Measurements from ENCODE around the gene SFMBT2. TPM values are rescaled to one million over a fixed set of nuclear protein-coding genes. Genes with fewer than 3 reads are reported as not detected.

Gene SFMBT2
- total RNA-seq, 2 experiments from 2014 or later = 63.1 to 63.2 TPM

GRCh38 chr10:7282457-7282856 is 128.4 kb downstream of the SFMBT2 start:
- H3K4me1 Mint-ChIP-seq (ENCODE audit: low read depth) = peaks cover 15% of the 10 kb centered on the region
- H3K9me3 Mint-ChIP-seq (ENCODE audit: insufficient read depth) = no peaks in the 10 kb centered on the region
- CTCF ChIA-PET = interaction anchor here (1.3 kb wide), 1 partner anchor 362 kb away, joined by 3 read pairs; no protein-coding TSS in a partner anchor
- no peak overlapping the region for H3K4me3 Mint-ChIP-seq
- no peaks in the 10 kb centered on the region for H3K27me3 Mint-ChIP-seq (ENCODE audit: low read depth)
- H3K36me3 Mint-ChIP-seq (ENCODE audit: low read depth) = peaks cover 55% of the 10 kb centered on the region
- POLR2A ChIA-PET = no interaction called here
- ATAC-seq (no peak), DNase-seq (no peak)
- H3K27ac Mint-ChIP-seq = no peak overlapping the region

GRCh38 chr10:7281429-7281828 is 129.4 kb downstream of the SFMBT2 start:
- no peaks in the 10 kb centered on the region for H3K27me3 Mint-ChIP-seq (ENCODE audit: low read depth)
- no peak overlapping the region for H3K4me3 Mint-ChIP-seq
- no peak for ATAC-seq
- peaks cover 19% of the 10 kb centered on the region for H3K4me1 Mint-ChIP-seq (ENCODE audit: low read depth)
- peak overlapping the region; percentile 21 for H3K27ac Mint-ChIP-seq
- ChIA-PET CTCF (no interaction called here), POLR2A (no interaction called here)
- H3K9me3 Mint-ChIP-seq (ENCODE audit: insufficient read depth) = no peaks in the 10 kb centered on the region
- H3K36me3 Mint-ChIP-seq (ENCODE audit: low read depth) = peaks cover 61% of the 10 kb centered on the region
- no peak for DNase-seq

GRCh38 chr10:7279303-7279702 is 131.5 kb downstream of the SFMBT2 start:
- H3K9me3 Mint-ChIP-seq (ENCODE audit: insufficient read depth) = no peaks in the 10 kb centered on the region
- ChIA-PET CTCF (no interaction called here), POLR2A (no interaction called here)
- H3K27ac Mint-ChIP-seq = no peak overlapping the region
- no peak overlapping the region for H3K4me3 Mint-ChIP-seq
- no peak for ATAC-seq
- H3K36me3 Mint-ChIP-seq (ENCODE audit: low read depth) = peaks cover 69% of the 10 kb centered on the region
- H3K27me3 Mint-ChIP-seq (ENCODE audit: low read depth) = no peaks in the 10 kb centered on the region
- peaks cover 27% of the 10 kb centered on the region for H3K4me1 Mint-ChIP-seq (ENCODE audit: low read depth)
- no peak for DNase-seq

GRCh38 chr10:7277867-7278266 is 133.0 kb downstream of the SFMBT2 start:
- Mint-ChIP-seq H3K4me3 (no peak overlapping the region), H3K9me3 (ENCODE audit: insufficient read depth) (no peaks in the 10 kb centered on the region), H3K27ac (no peak overlapping the region), H3K4me1 (ENCODE audit: low read depth) (peaks cover 39% of the 10 kb centered on the region), H3K36me3 (ENCODE audit: low read depth) (peaks cover 76% of the 10 kb centered on the region), H3K27me3 (ENCODE audit: low read depth) (no peaks in the 10 kb centered on the region)
- CTCF ChIA-PET = interaction anchor here (1.3 kb wide), 1 partner anchor 139 kb away, joined by 3 read pairs; no protein-coding TSS in a partner anchor
- POLR2A ChIA-PET = no interaction called here
- DNase-seq = no peak
- ATAC-seq = no peak

GRCh38 chr10:7277432-7277831 is 133.4 kb downstream of the SFMBT2 start:
- no peak for DNase-seq
- no peak for ATAC-seq
- no peaks in the 10 kb centered on the region for H3K27me3 Mint-ChIP-seq (ENCODE audit: low read depth)
- H3K27ac Mint-ChIP-seq = no peak overlapping the region
- peaks cover 44% of the 10 kb centered on the region for H3K4me1 Mint-ChIP-seq (ENCODE audit: low read depth)
- CTCF ChIA-PET = interaction anchor here (1.3 kb wide), 1 partner anchor 139 kb away, joined by 3 read pairs; no protein-coding TSS in a partner anchor
- peaks cover 75% of the 10 kb centered on the region for H3K36me3 Mint-ChIP-seq (ENCODE audit: low read depth)
- H3K9me3 Mint-ChIP-seq (ENCODE audit: insufficient read depth) = no peaks in the 10 kb centered on the region
- no peak overlapping the region for H3K4me3 Mint-ChIP-seq
- POLR2A ChIA-PET = no interaction called here

GRCh38 chr10:7275761-7276440 is 134.9 kb downstream of the SFMBT2 start:
- Mint-ChIP-seq H3K27ac (peak overlapping the region; percentile 11), H3K4me1 (ENCODE audit: low read depth) (peaks cover 51% of the 10 kb centered on the region), H3K36me3 (ENCODE audit: low read depth) (peaks cover 74% of the 10 kb centered on the region), H3K9me3 (ENCODE audit: insufficient read depth) (no peaks in the 10 kb centered on the region), H3K27me3 (ENCODE audit: low read depth) (no peaks in the 10 kb centered on the region), H3K4me3 (no peak overlapping the region)
- POLR2A ChIA-PET = no interaction called here
- DNase-seq = no peak
- no peak for ATAC-seq
- CTCF ChIA-PET = no interaction called here

GRCh38 chr10:7274293-7274692 is 136.5 kb downstream of the SFMBT2 start:
- no peak overlapping the region for H3K4me3 Mint-ChIP-seq
- ATAC-seq = no peak
- H3K36me3 Mint-ChIP-seq (ENCODE audit: low read depth) = peaks cover 78% of the 10 kb centered on the region
- peak overlapping the region; percentile 6 for H3K27ac Mint-ChIP-seq
- CTCF ChIA-PET = no interaction called here
- H3K4me1 Mint-ChIP-seq (ENCODE audit: low read depth) = peaks cover 60% of the 10 kb centered on the region
- POLR2A ChIA-PET = no interaction called here
- no peaks in the 10 kb centered on the region for H3K9me3 Mint-ChIP-seq (ENCODE audit: insufficient read depth)
- no peak for DNase-seq
- no peaks in the 10 kb centered on the region for H3K27me3 Mint-ChIP-seq (ENCODE audit: low read depth)

GRCh38 chr10:7272008-7272407 is 138.8 kb downstream of the SFMBT2 start:
- ATAC-seq (peak; percentile 52), DNase-seq (peak; percentile 34)
- Mint-ChIP-seq H3K27me3 (ENCODE audit: low read depth) (no peaks in the 10 kb centered on the region), H3K4me3 (peak overlapping the region; percentile 20), H3K4me1 (ENCODE audit: low read depth) (peaks cover 71% of the 10 kb centered on the region), H3K27ac (peak overlapping the region; percentile 79), H3K36me3 (ENCODE audit: low read depth) (peaks cover 74% of the 10 kb centered on the region), H3K9me3 (ENCODE audit: insufficient read depth) (no peaks in the 10 kb centered on the region)
- POLR2A ChIA-PET = interaction anchor here (1.6 to 2.1 kb wide), 2 partner anchors 8 to 13 kb away, joined by 5 to 6 read pairs; no protein-coding TSS in a partner anchor
- CTCF ChIA-PET = interaction anchor here (0.7 to 1.2 kb wide), 2 partner anchors 13 to 345 kb away, joined by 3 to 4 read pairs; no protein-coding TSS in a partner anchor

GRCh38 chr10:7269988-7270387 is 140.8 kb downstream of the SFMBT2 start:
- ChIA-PET POLR2A (interaction anchor here (1.9 kb wide), 1 partner anchor 11 kb away, joined by 7 read pairs; no protein-coding TSS in a partner anchor), CTCF (interaction anchor here (1.0 to 1.7 kb wide), 4 partner anchors 11 to 139 kb away, joined by 3 to 9 read pairs (median 4); no protein-coding TSS in a partner anchor)
- H3K27ac Mint-ChIP-seq = no peak overlapping the region
- no peaks in the 10 kb centered on the region for H3K27me3 Mint-ChIP-seq (ENCODE audit: low read depth)
- H3K9me3 Mint-ChIP-seq (ENCODE audit: insufficient read depth) = no peaks in the 10 kb centered on the region
- peaks cover 60% of the 10 kb centered on the region for H3K4me1 Mint-ChIP-seq (ENCODE audit: low read depth)
- H3K4me3 Mint-ChIP-seq = no peak overlapping the region
- no peak for DNase-seq
- peaks cover 60% of the 10 kb centered on the region for H3K36me3 Mint-ChIP-seq (ENCODE audit: low read depth)
- ATAC-seq = no peak

- H3K4me3 Mint-ChIP-seq = no peak overlapping the region
- H3K27ac Mint-ChIP-seq = no peak overlapping the region
- ATAC-seq (no peak), DNase-seq (no peak)
- no peaks in the 10 kb centered on the region for H3K9me3 Mint-ChIP-seq (ENCODE audit: insufficient read depth)
- peaks cover 40% of the 10 kb centered on the region for H3K4me1 Mint-ChIP-seq (ENCODE audit: low read depth)
- ChIA-PET POLR2A (interaction anchor here (1.0 kb wide), 1 partner anchor 142 kb away, joined by 4 read pairs; no protein-coding TSS in a partner anchor), CTCF (interaction anchor here (0.9 to 2.3 kb wide), 4 partner anchors 8 to 348 kb away, joined by 3 to 7 read pairs (median 4); no protein-coding TSS in a partner anchor)
- H3K27me3 Mint-ChIP-seq (ENCODE audit: low read depth) = no peaks in the 10 kb centered on the region
- H3K36me3 Mint-ChIP-seq (ENCODE audit: low read depth) = peaks cover 50% of the 10 kb centered on the region
Observed at GRCh38 chr10:7267142-7267541, 143.7 kb downstream of the SFMBT2 start.

- DNase-seq (no peak), ATAC-seq (no peak)
- ChIA-PET POLR2A (no interaction called here), CTCF (interaction anchor here (0.7 to 1.0 kb wide), 2 partner anchors 13 to 345 kb away, joined by 3 read pairs; no protein-coding TSS in a partner anchor)
- no peak overlapping the region for H3K4me3 Mint-ChIP-seq
- H3K36me3 Mint-ChIP-seq (ENCODE audit: low read depth) = peaks cover 40% of the 10 kb centered on the region
- H3K27ac Mint-ChIP-seq = no peak overlapping the region
- H3K27me3 Mint-ChIP-seq (ENCODE audit: low read depth) = no peaks in the 10 kb centered on the region
- no peaks in the 10 kb centered on the region for H3K9me3 Mint-ChIP-seq (ENCODE audit: insufficient read depth)
- H3K4me1 Mint-ChIP-seq (ENCODE audit: low read depth) = peaks cover 40% of the 10 kb centered on the region
Observed at GRCh38 chr10:7265396-7266123, 145.3 kb downstream of the SFMBT2 start.

GRCh38 chr10:7264313-7264756 is 146.5 kb downstream of the SFMBT2 start:
- no peak overlapping the region for H3K4me3 Mint-ChIP-seq
- ChIA-PET CTCF (no interaction called here), POLR2A (interaction anchor here (1.1 kb wide), 1 partner anchor 8 kb away, joined by 5 read pairs; no protein-coding TSS in a partner anchor)
- no peak for DNase-seq
- H3K9me3 Mint-ChIP-seq (ENCODE audit: insufficient read depth) = no peaks in the 10 kb centered on the region
- H3K27me3 Mint-ChIP-seq (ENCODE audit: low read depth) = no peaks in the 10 kb centered on the region
- no peak for ATAC-seq
- peaks cover 41% of the 10 kb centered on the region for H3K4me1 Mint-ChIP-seq (ENCODE audit: low read depth)
- H3K36me3 Mint-ChIP-seq (ENCODE audit: low read depth) = peaks cover 31% of the 10 kb centered on the region
- H3K27ac Mint-ChIP-seq = no peak overlapping the region

Data from activated CD8-positive, alpha-beta T cell treated with anti-CD3 and anti-CD28 coated beads, Interleukin-2, amount 10 ng/mL, durations not matched to agents 7 days and 5 days (primary cell).